Measurements from ENCODE around the gene MAP6. TPM values are rescaled to one million over a fixed set of nuclear protein-coding genes. Genes with fewer than 3 reads are reported as not detected.

Gene MAP6
- total and polyA plus RNA-seq, 2 experiments from 2014 or later, result 0.31 to 1.2 TPM

GRCh38 chr11:75571625-75572024 is 97.2 kb downstream of the MAP6 start:
- no peak for DNase-seq (ENCODE audit: low spot score)
- H3K9me2 ChIP-seq (ENCODE audit: insufficient read depth), result no peaks in the 10 kb centered on the region
- peaks cover 9% of the 10 kb centered on the region for H3K4me1 Mint-ChIP-seq
- peaks cover 57% of the 10 kb centered on the region for H3K36me3 ChIP-seq (ENCODE audit: insufficient read depth)
- H3K27me3 ChIP-seq (ENCODE audit: insufficient read depth), result no peaks in the 10 kb centered on the region
- no peak overlapping the region for H3K27ac Mint-ChIP-seq
- no peak overlapping the region for H2AFZ ChIP-seq
- H3K9me3 Mint-ChIP-seq, result no peaks in the 10 kb centered on the region
- peaks cover 25% of the 10 kb centered on the region for H3K27me3 Mint-ChIP-seq (ENCODE audit: insufficient read depth, low read depth, poor library complexity)
- no peak overlapping the region for H3K4me2 ChIP-seq
- H3K27ac ChIP-seq (ENCODE audit: low read depth), result no peak overlapping the region
- peaks cover 17% of the 10 kb centered on the region for H3K79me2 ChIP-seq (replicated peaks; ENCODE audit: insufficient read depth)
- peaks cover 41% of the 10 kb centered on the region for H3F3A ChIP-seq (replicated peaks; ENCODE audit: low read depth)
- H3K4me3 ChIP-seq, result no peak overlapping the region
- H3K36me3 Mint-ChIP-seq (ENCODE audit: low read depth), result peaks cover 72% of the 10 kb centered on the region
- H4K20me1 ChIP-seq (replicated peaks; ENCODE audit: insufficient read depth), result peaks cover 23% of the 10 kb centered on the region
- ATAC-seq, result no peak
- peaks cover 2% of the 10 kb centered on the region; the same call in 1 of the 2 replicates for H3K4me1 ChIP-seq (ENCODE audit: insufficient read depth)
- TF ChIP-seq REST (IDR thresholded peaks at IDR 0.05; ENCODE audit: unreplicated experiment), result no peak
- no peak for TF ChIP-seq EZH2 (IDR thresholded peaks at IDR 0.05; ENCODE audit: low read depth, unreplicated experiment)
- TF ChIP-seq ZNF114 (CRISPR knock-in tag; IDR thresholded peaks at IDR 0.05), result no peak
- TF ChIP-seq EZH2phosphoT487 (IDR thresholded peaks at IDR 0.05; ENCODE audit: unreplicated experiment), result no peak
- TF ChIP-seq STAT1 (IDR thresholded peaks at IDR 0.05; ENCODE audit: unreplicated experiment), result no peak
- no peak for TF ChIP-seq ZNF462 (CRISPR knock-in tag; IDR thresholded peaks at IDR 0.05)
- TF ChIP-seq ETS1 (IDR thresholded peaks at IDR 0.05), result no peak
- no peak for TF ChIP-seq ZNF331 (CRISPR knock-in tag; IDR thresholded peaks at IDR 0.05; ENCODE audit: low read depth)
- TF ChIP-seq CREB1 (CRISPR knock-in tag; IDR thresholded peaks at IDR 0.05; ENCODE audit: low read depth), result no peak
- no peak for TF ChIP-seq JUNB (IDR thresholded peaks at IDR 0.05; ENCODE audit: unreplicated experiment)
- H3K4me3 Mint-ChIP-seq, result no peak overlapping the region
